Sigmoid colon (tissue), 4 donors: ENCODE results near the gene CCDC122.

Source experiments
- CTCF ChIP-seq, 4 experiments: fragments of 450-650 bp in 3 of 4; fragments of 200-600 bp in 1 of 4; IDR thresholded peaks; one replicate each; pipeline ENCODE4 v1.5.1; 2016 to 2019; ENCODE audit warnings: antibody characterized with exemption in 4 of 4, mild to moderate bottlenecking in 3 of 4, moderate library complexity in 2 of 4
- EP300 ChIP-seq, 4 donors: sonication (generic); formaldehyde crosslinking; IDR thresholded peaks; one replicate each; pipeline ENCODE4 v1.6.1; 2017; ENCODE audit warnings: antibody characterized with exemption in 4 of 4
- POLR2A ChIP-seq, 2 donors: fragments of 450-650 bp; IDR thresholded peaks; one replicate each; pipeline ENCODE4 v1.6.1; 2016; ENCODE audit warnings: antibody characterized with exemption in 2 of 2, mild to moderate bottlenecking in 2 of 2, moderate library complexity in 2 of 2
- POLR2AphosphoS5 ChIP-seq, 4 donors: sonication (generic); formaldehyde crosslinking; IDR thresholded peaks; one replicate each; pipeline ENCODE4 v1.6.1; 2017; ENCODE audit warnings: antibody characterized with exemption in 4 of 4

- TF ChIP-seq POLR2A (IDR thresholded peaks at IDR 0.05) = no peak
- TF ChIP-seq CTCF (IDR thresholded peaks at IDR 0.05) = peak; percentile 66 to 80 (median 76)
- TF ChIP-seq EP300 (IDR thresholded peaks at IDR 0.05) = no peak
- peak in 1 of 4 donors; percentile 10 for TF ChIP-seq POLR2AphosphoS5 (IDR thresholded peaks at IDR 0.05)
Measured at GRCh38 chr13:43905435-43906031, 26.0 kb upstream of the CCDC122 start.
